ENCODE results near the gene PATE1. TPM values are rescaled to one million over a fixed set of nuclear protein-coding genes. Genes with fewer than 3 reads are reported as not detected.

The PATE1 gene
- total RNA-seq, 1 donor, result not detected

GRCh38 chr11:125784678-125785077 is 38.6 kb downstream of the PATE1 start:
- no peak for TF ChIP-seq CTCF (IDR thresholded peaks at IDR 0.05; ENCODE audit: insufficient read depth, low read depth, low read length)
- H3K4me3 ChIP-seq (ENCODE audit: low read depth, low read length), result no peak overlapping the region
- DNase-seq (ENCODE audit: low read depth), result no peak

DNA sequence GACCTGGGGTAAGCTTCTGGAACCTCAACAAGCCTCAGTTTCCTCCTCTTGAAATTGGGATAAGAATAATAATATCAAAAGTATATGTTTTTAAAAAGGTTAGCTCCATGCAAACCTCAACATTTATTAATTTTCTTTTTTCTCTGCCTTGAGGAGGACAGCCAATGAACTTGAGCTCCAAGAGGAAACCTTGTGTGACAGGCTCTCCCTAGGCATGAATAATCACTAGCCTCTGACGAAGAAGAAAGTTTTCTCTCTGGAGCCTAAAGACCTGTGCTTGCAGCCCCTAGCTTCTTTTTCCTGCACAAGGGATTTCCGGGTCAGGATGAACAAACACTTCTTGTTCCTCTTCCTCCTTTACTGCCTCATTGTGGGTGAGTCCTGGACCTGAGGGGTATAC is 41.7 kb downstream of the PATE1 start, which contains the start of gene PATE3:
PATE3 (plus strand) TSS at position 301 of the 400 bp plus-strand sequence; CDS start at position 326, 25 bp downstream.
- no peak for TF ChIP-seq CTCF (IDR thresholded peaks at IDR 0.05; ENCODE audit: insufficient read depth, low read depth, low read length)
- H3K4me3 ChIP-seq (ENCODE audit: low read depth, low read length), result no peak within 1 kb of the TSS
- no peak for DNase-seq (ENCODE audit: low read depth)

- H3K4me3 ChIP-seq (ENCODE audit: low read depth, low read length), result no peak overlapping the region
- no peak for TF ChIP-seq CTCF (IDR thresholded peaks at IDR 0.05; ENCODE audit: insufficient read depth, low read depth, low read length)
- no peak for DNase-seq (ENCODE audit: low read depth)
These were observed 44.7 kb downstream of the PATE1 start for GRCh38 chr11:125790825-125791224.

DNA sequence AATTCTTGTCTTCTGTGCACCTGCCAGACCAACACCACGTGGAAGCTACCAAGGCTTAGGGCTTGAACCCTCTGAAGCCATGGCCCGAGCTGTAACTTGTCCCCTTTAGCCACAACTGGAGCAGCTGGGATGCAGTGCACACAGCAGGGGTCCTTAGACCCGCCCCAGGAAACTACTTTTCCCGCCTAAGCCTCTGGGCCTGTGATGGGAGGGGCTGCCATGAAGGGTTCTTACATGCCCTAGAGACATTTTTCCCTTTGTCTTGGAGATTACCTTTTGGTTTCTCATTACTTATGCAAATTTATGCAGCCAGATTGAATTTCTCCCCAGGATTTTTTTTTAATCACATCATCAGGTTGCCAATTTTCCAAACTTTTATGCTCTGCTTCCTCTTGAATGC is 51.6 kb downstream of the PATE1 start:
- H3K4me3 ChIP-seq (ENCODE audit: low read depth, low read length), result no peak overlapping the region
- DNase-seq (ENCODE audit: low read depth), result no peak
- TF ChIP-seq CTCF (IDR thresholded peaks at IDR 0.05; ENCODE audit: insufficient read depth, low read depth, low read length), result no peak

Other genes starting within 250 kb of the PATE1 start
- gene EI24, start 176.8 kb upstream of the PATE1 start, total RNA-seq, result 69.3 and 111 TPM in 2 replicates
- 216 and 383 TPM in 2 replicates for gene STT3A, start 153.4 kb upstream of the PATE1 start, total RNA-seq
- 31.9 and 53.1 TPM in 2 replicates for gene CHEK1, start 121.1 kb upstream of the PATE1 start, total RNA-seq
- gene ACRV1, start 65.4 kb upstream of the PATE1 start, total RNA-seq, result not detected in 2 replicates
- gene PATE2, start 32.5 kb downstream of the PATE1 start, total RNA-seq, result 0.32 TPM in 1 of 2 replicates, not detected in the other
- not detected in 2 replicates for gene PATE3, start 41.8 kb downstream of the PATE1 start, total RNA-seq
- gene PATE4, start 87.0 kb downstream of the PATE1 start, total RNA-seq, result not detected in 2 replicates
- gene HYLS1, start 141.4 kb downstream of the PATE1 start, total RNA-seq, result 7.1 and 10.4 TPM in 2 replicates
- 10.4 and 10.6 TPM in 2 replicates for gene PUS3, start 156.9 kb downstream of the PATE1 start, total RNA-seq
- not detected in 2 replicates for gene DDX25, start 158.2 kb downstream of the PATE1 start, total RNA-seq
- not detected in 2 replicates for gene VSIG10L2, start 199.8 kb downstream of the PATE1 start, total RNA-seq